H1 (cell line): ENCODE measurements around the gene TMEM108. TPM values are rescaled to one million over a fixed set of nuclear protein-coding genes. Genes with fewer than 3 reads are reported as not detected.

ENCODE experiments used
- CTCF ChIP-seq, 3 experiments: IDR thresholded peaks; 1 replicate in 2 of 3; 2 replicates in 1 of 3; pipeline versions ENCODE4 v1.5.1 to v1.6.1; 2011; ENCODE audit warnings: low read length in 3 of 3, mild to moderate bottlenecking in 3 of 3, inconsistent platforms in 2 of 3, low read depth in 1 of 3, moderate library complexity in 1 of 3; ENCODE audit not compliant: insufficient read depth in 1 of 3; ENCODE audit errors: control extremely low read depth in 1 of 3
- NANOG ChIP-seq: IDR thresholded peaks from 2 replicates; pipeline ENCODE4 v1.6.1; 2011; ENCODE audit warnings: low read length, low read depth, mild to moderate bottlenecking, inconsistent platforms; ENCODE audit not compliant: insufficient read depth, poor library complexity, severe bottlenecking
- SUZ12 ChIP-seq: fragments of 200-600 bp; sonication (generic); IDR thresholded peaks from 2 replicates; pipeline ENCODE4 v1.6.1; 2012; ENCODE audit warnings: mild to moderate bottlenecking, inconsistent platforms, low read length, moderate library complexity, mixed read lengths
- polyA plus RNA-seq, 7 experiments: library from polyadenylated mRNA; depleted of rRNA in 3 of 7; stranded (reverse) in 5 of 7; unstranded in 2 of 7; fragments of >200 nt in 5 of 7; fragments of 200-250 nt in 2 of 7; gene quantifications; 1 replicate in 5 of 7; 2 replicates in 1 of 7; 4 replicates in 1 of 7; pipeline versions ENCODE4 v1.2.1 to v1.2.3, GENCODE V29; 2011 to 2013; ENCODE audit warnings: missing spikeins in 2 of 7, mixed read lengths in 2 of 7
- total RNA-seq: library from RNA; stranded (reverse); fragmentation: NEBNext Ultra II Directional; extraction: Animal tissue kit (Norgen Biotek cat#: 25700); gene quantifications from 2 replicates; pipeline ENCODE4 v1.2.1, GENCODE V29; 2021

TMEM108 gene
- total and polyA plus RNA-seq, 2 of the 8 experiments (the other 6 are each of a cell fraction or from before 2014, with no cell fraction given): 14.3 to 16.2 TPM

GRCh38 chr3:133439563-133439962, 401.4 kb downstream of the TMEM108 start (continued):
- TF ChIP-seq CTCF (IDR thresholded peaks at IDR 0.05; ENCODE audit: control extremely low read depth in 1 of 3, insufficient read depth in 1 of 3, low read depth in 1 of 3, low read length in 3 of 3) (no peak), NANOG (no peak), SUZ12 (no peak)
